Right lobe of liver (tissue), 4 donors: ENCODE data around the gene METTL27.

Source experiments
- POLR2A ChIP-seq: fragments of 450-650 bp; IDR thresholded peaks from one replicate; pipeline ENCODE4 v1.6.1; 2017; ENCODE audit warnings: antibody characterized with exemption, mild to moderate bottlenecking
- TF ChIP-seq, protein P1 (sequence below), 4 donors: fragments of 200-600 bp in 3 of 4; fragments of 450-650 bp in 1 of 4; IDR thresholded peaks; one replicate each; pipeline versions ENCODE4 v1.5.1 to v1.8.0; 2016 to 2022; ENCODE audit warnings: antibody characterized with exemption in 4 of 4, mild to moderate bottlenecking in 2 of 4
- donor health status: DM: no; HTN: no; CAD: no.
- donor health status: DM: no; HTN: no; CAD: no.
- donor health status: DM: no; HTN: yes; CAD: no.

DNA sequence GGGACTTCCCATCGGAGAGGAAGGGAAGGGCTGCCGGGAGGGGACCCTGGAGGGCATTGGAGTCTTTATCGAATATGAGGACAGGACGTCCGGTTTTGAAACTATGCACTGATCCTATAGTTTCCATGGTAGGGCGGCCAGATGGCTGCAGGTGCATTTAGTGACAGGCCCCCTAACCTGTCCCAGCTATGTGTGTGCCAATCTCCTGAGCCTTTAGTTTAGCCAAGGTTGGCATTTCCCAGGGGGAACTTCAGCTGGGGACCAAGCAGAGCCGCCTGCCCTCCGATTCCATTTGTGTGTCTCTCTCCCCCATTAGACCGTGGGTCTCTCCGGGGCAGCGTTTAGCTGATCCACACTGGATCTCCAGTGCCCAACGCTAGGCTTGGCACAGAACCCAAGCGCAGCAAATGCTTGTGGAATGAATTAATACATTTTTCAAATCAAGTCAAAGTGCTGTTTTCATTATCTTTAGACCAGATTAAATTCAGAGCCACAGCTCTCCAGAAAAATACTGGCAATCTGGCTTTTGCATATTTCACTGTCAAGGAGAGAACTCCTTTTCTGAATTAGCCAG lies 38.5 kb upstream of the METTL27 start:
- TF ChIP-seq, protein P1, sequence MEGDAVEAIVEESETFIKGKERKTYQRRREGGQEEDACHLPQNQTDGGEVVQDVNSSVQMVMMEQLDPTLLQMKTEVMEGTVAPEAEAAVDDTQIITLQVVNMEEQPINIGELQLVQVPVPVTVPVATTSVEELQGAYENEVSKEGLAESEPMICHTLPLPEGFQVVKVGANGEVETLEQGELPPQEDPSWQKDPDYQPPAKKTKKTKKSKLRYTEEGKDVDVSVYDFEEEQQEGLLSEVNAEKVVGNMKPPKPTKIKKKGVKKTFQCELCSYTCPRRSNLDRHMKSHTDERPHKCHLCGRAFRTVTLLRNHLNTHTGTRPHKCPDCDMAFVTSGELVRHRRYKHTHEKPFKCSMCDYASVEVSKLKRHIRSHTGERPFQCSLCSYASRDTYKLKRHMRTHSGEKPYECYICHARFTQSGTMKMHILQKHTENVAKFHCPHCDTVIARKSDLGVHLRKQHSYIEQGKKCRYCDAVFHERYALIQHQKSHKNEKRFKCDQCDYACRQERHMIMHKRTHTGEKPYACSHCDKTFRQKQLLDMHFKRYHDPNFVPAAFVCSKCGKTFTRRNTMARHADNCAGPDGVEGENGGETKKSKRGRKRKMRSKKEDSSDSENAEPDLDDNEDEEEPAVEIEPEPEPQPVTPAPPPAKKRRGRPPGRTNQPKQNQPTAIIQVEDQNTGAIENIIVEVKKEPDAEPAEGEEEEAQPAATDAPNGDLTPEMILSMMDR (IDR thresholded peaks at IDR 0.05) = no peak
- no peak for TF ChIP-seq POLR2A
